ENCODE data around the gene SRSF12. TPM values are rescaled to one million over a fixed set of nuclear protein-coding genes. Genes with fewer than 3 reads are reported as not detected.
A peak's percentile ranks its signal among the peaks of the same experiment; 100 is the strongest.

The SRSF12 gene
- total and polyA plus RNA-seq, 2 donors (not counting 1 experiment from before 2014, with no cell fraction given), result not detected

- Histone ChIP-seq H3K9me3 (ENCODE audit: control extremely low read depth in 1 of 3, control insufficient read depth in 2 of 3, insufficient read depth in 1 of 3, low read length in 2 of 3) (no peaks in the 10 kb centered on the region), H3K27ac (ENCODE audit: low read length in 2 of 2) (peak within 1 kb of the TSS; percentile 87 to 88), H3K4me3 (ENCODE audit: control extremely low read depth in 1 of 5, extremely low read depth in 1 of 5, insufficient read depth in 1 of 5, low read depth in 2 of 5, low read length in 4 of 5) (peak within 1 kb of the TSS; percentile 65 to 85 (median 73)), H3K4me1 (ENCODE audit: control insufficient read depth in 2 of 2, insufficient read depth in 2 of 2, low read length in 2 of 2) (peaks cover 9 to 11% of the 10 kb centered on the region in 2 donors), H3K79me2 (ENCODE audit: control insufficient read depth, insufficient read depth, low read length) (peaks cover 14% of the 10 kb centered on the region), H4K20me1 (ENCODE audit: control insufficient read depth, insufficient read depth, low read length, poor library complexity, severe bottlenecking) (no peaks in the 10 kb centered on the region), H2AFZ (ENCODE audit: insufficient read depth, low read depth, low read length, poor library complexity, severe bottlenecking) (peak within 1 kb of the TSS; percentile 93), H3K9ac (ENCODE audit: low read length) (peak within 1 kb of the TSS; percentile 76), H3K36me3 (replicated peaks in 1 of 2; ENCODE audit: control extremely low read depth in 1 of 2, control insufficient read depth in 1 of 2, extremely low read depth in 1 of 2, insufficient read depth in 2 of 2, low read length in 1 of 2) (no peaks in the 10 kb centered on the region), H3K27me3 (replicated peaks in 1 of 4; ENCODE audit: control extremely low read depth in 1 of 4, control insufficient read depth in 3 of 4, insufficient read depth in 4 of 4, low read length in 3 of 4) (no peaks in the 10 kb centered on the region), H3K4me2 (replicated peaks; ENCODE audit: low read depth, low read length, poor library complexity, severe bottlenecking) (peak within 1 kb of the TSS; percentile 75)
- POLR2A ChIA-PET, result interaction anchor here (2.8 kb wide), 1 partner anchor 65 kb away, joined by 40 read pairs; the partner anchor contains the start of gene PNRC1
- peak; percentile 78 for DNase-seq
- CTCF ChIA-PET, result interaction anchor here (0.6 to 2.1 kb wide), 11 partner anchors 23 to 226 kb away, joined by 3 to 8 read pairs (median 3); partner anchors contain the start of gene PNRC1
- no peaks in the 10 kb centered on the region for H3K27me3 Mint-ChIP-seq
- under 1% methylated on average over 102 of the region's 102 CpGs for WGBS (ENCODE audit: insufficient coverage)
- peak; percentile 77 for ATAC-seq (ENCODE audit: low read depth)
- H3K9me3 Mint-ChIP-seq (ENCODE audit: insufficient read depth), result no peaks in the 10 kb centered on the region
- TF ChIP-seq CTCF (IDR thresholded peaks at IDR 0.05) (no peak), EZH2 (IDR thresholded peaks at IDR 0.05; ENCODE audit: borderline replicate concordance, insufficient read depth, low read depth, low read length, poor library complexity, severe bottlenecking) (no peak)
- peak within 1 kb of the TSS; percentile 94 for H3K27ac Mint-ChIP-seq
- intact Hi-C loops (cut with micrococcal nuclease), result loop anchor here (1.0 to 5.0 kb wide), 6 partner anchors 29 to 1444 kb away; partner anchors contain the start of genes AKIRIN2, LYRM2 and PNRC1
- peaks cover 28% of the 10 kb centered on the region for H3K4me1 Mint-ChIP-seq
- peak within 1 kb of the TSS; percentile 95 for H3K4me3 Mint-ChIP-seq
Measured at GRCh38 chr6:89145956-89146717, 28.3 kb upstream of the SRSF12 start, which contains the start of gene PM20D2. TSS of gene PM20D2 (plus strand) at chr6:89146055. CDS start at chr6:89146145, 90 bp downstream.
